ENCODE data around the gene SLC9A1. TPM values are rescaled to one million over a fixed set of nuclear protein-coding genes. Genes with fewer than 3 reads are reported as not detected.
A peak's percentile ranks its signal among the peaks of the same experiment; 100 is the strongest.

Gene SLC9A1
- polyA plus RNA-seq, 1 donor (not counting 4 experiments of a cell fraction or from before 2014, with no cell fraction given), result 12.4 TPM

DNA sequence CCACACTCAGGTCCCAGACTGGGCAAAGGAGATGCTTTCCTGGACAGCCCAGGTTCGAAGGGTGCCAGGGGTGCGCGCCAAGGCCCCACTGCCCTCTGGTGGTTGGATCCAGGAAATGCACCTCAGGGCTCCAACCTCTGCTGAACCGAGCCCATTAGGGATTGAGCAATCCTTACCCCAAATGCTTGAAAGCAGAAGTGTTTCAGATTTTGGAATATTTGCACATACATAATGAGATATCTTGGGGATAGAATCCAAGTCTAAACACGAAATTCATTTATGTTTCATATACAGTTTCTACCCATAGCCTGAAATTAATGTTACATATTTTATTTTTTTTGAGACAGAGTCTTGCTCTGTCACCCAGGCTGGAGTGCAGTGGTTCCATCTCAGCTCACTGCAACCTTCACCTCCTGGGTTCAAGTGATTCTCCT is 57.4 kb downstream of the SLC9A1 start:
- Histone ChIP-seq H3K27me3 (ENCODE audit: control insufficient read depth, extremely low read depth, insufficient read depth, low read length) (no peaks in the 10 kb centered on the region), H4K20me1 (ENCODE audit: control insufficient read depth, extremely low read depth, insufficient read depth, low read length) (no peaks in the 10 kb centered on the region), H3K4me3 (ENCODE audit: control insufficient read depth in 2 of 3, extremely low read depth in 1 of 3, insufficient read depth in 2 of 3, low read depth in 1 of 3, low read length in 3 of 3) (no peak overlapping the region), H2AFZ (ENCODE audit: control insufficient read depth, low read length) (no peak overlapping the region), H3K79me2 (ENCODE audit: control insufficient read depth, insufficient read depth, low read length) (no peaks in the 10 kb centered on the region), H3K27ac (ENCODE audit: control insufficient read depth, insufficient read depth, low read length) (no peak overlapping the region), H3K9me3 (ENCODE audit: control insufficient read depth, low read depth, low read length) (no peaks in the 10 kb centered on the region), H3K36me3 (ENCODE audit: control insufficient read depth in 2 of 2, extremely low read depth in 1 of 2, insufficient read depth in 2 of 2, low read length in 2 of 2) (peaks cover 3 to 17% of the 10 kb centered on the region in 2 experiments), H3K9me1 (ENCODE audit: control insufficient read depth, extremely low read depth, insufficient read depth, low read length) (peaks cover 2% of the 10 kb centered on the region), H3K4me2 (ENCODE audit: control insufficient read depth, extremely low read depth, insufficient read depth, low read depth, low read length) (no peak overlapping the region), H3K4me1 (ENCODE audit: control insufficient read depth, extremely low read depth, insufficient read depth, low read length) (peaks cover 30% of the 10 kb centered on the region), H3K9ac (ENCODE audit: control insufficient read depth, extremely low read depth, insufficient read depth, low read length) (no peak overlapping the region)
- FAIRE-seq (peak; percentile 89), DNase-seq (ENCODE audit: low read depth, low spot score) (peak; percentile 33)
- peak; percentile 92 to 96 (median 94) for TF ChIP-seq CTCF (optimal IDR thresholded peaks at IDR 0.05 in 1 of 3, IDR thresholded peaks at IDR 0.05 in 1 of 3, conservative IDR thresholded peaks at IDR 0.05 in 1 of 3; ENCODE audit: extremely low read depth in 1 of 3, insufficient read depth in 2 of 3, low read length in 3 of 3)
- no peak for TF ChIP-seq EZH2 (IDR thresholded peaks at IDR 0.05; ENCODE audit: low read length)
- dilution Hi-C loops (cut with MboI; ENCODE audit: extremely low pct_ligation_motif_present, low sequenced_read_pairs), result no loop called here

- Histone ChIP-seq H3K79me2 (ENCODE audit: control insufficient read depth, insufficient read depth, low read length) (no peaks in the 10 kb centered on the region), H4K20me1 (ENCODE audit: control insufficient read depth, extremely low read depth, insufficient read depth, low read length) (no peaks in the 10 kb centered on the region), H3K9me3 (ENCODE audit: control insufficient read depth, low read depth, low read length) (no peaks in the 10 kb centered on the region), H3K4me1 (ENCODE audit: control insufficient read depth, extremely low read depth, insufficient read depth, low read length) (peaks cover 31% of the 10 kb centered on the region), H3K27me3 (ENCODE audit: control insufficient read depth, extremely low read depth, insufficient read depth, low read length) (no peaks in the 10 kb centered on the region), H3K9ac (ENCODE audit: control insufficient read depth, extremely low read depth, insufficient read depth, low read length) (no peak overlapping the region), H3K4me2 (ENCODE audit: control insufficient read depth, extremely low read depth, insufficient read depth, low read depth, low read length) (no peak overlapping the region), H3K27ac (ENCODE audit: control insufficient read depth, insufficient read depth, low read length) (no peak overlapping the region), H3K36me3 (ENCODE audit: control insufficient read depth in 2 of 2, extremely low read depth in 1 of 2, insufficient read depth in 2 of 2, low read length in 2 of 2) (peaks cover 0 to 3% of the 10 kb centered on the region in 2 experiments), H2AFZ (ENCODE audit: control insufficient read depth, low read length) (no peak overlapping the region), H3K9me1 (ENCODE audit: control insufficient read depth, extremely low read depth, insufficient read depth, low read length) (peaks cover 2% of the 10 kb centered on the region), H3K4me3 (ENCODE audit: control insufficient read depth in 2 of 3, extremely low read depth in 1 of 3, insufficient read depth in 2 of 3, low read depth in 1 of 3, low read length in 3 of 3) (no peak overlapping the region)
- DNase-seq (ENCODE audit: low read depth, low spot score), result no peak
- dilution Hi-C loops (cut with MboI; ENCODE audit: extremely low pct_ligation_motif_present, low sequenced_read_pairs), result no loop called here
- no peak for TF ChIP-seq CTCF (optimal IDR thresholded peaks at IDR 0.05 in 1 of 3, IDR thresholded peaks at IDR 0.05 in 1 of 3, conservative IDR thresholded peaks at IDR 0.05 in 1 of 3; ENCODE audit: extremely low read depth in 1 of 3, insufficient read depth in 2 of 3, low read length in 3 of 3)
- FAIRE-seq, result no peak
Observed at GRCh38 chr1:27095576-27095975, 59.3 kb downstream of the SLC9A1 start.

All from keratinocyte (primary cell).